Panc1 (cell line): ENCODE data around the gene TNRC6B. TPM values are rescaled to one million over a fixed set of nuclear protein-coding genes. Genes with fewer than 3 reads are reported as not detected.

ENCODE experiments used
- ATAC-seq: fragments of 200-7000 bp; cut with Tn5 transposase; 2 replicates; pipeline ENCODE4 v1.9.1; 2020; ENCODE audit warnings: mild to moderate bottlenecking, moderate library complexity
- BruUV-seq: library from RNA; stranded (reverse); fragments of 400-500 nt; replicated peaks from 2 replicates; lab custom pipeline; 2021; lab: Mats Ljungman, UMichigan
- CTCF ChIA-PET: fragments of 300-600 bp; sonication (Branson Sonifier 250); formaldehyde crosslinking; loops from one replicate; lab custom pipeline; 2022; ENCODE audit warnings: antibody characterized with exemption; lab: Charles Lee
- POLR2A ChIA-PET: fragments of 300-600 bp; sonication (Branson Sonifier 250); formaldehyde crosslinking; loops from one replicate; lab custom pipeline; 2022; ENCODE audit warnings: antibody characterized with exemption; lab: Charles Lee
- DNase-seq: peaks from one replicate; pipeline ENCODE4 v3.0.0-alpha.2; 2010; ENCODE audit warnings: low read depth, low spot score
- H3K27ac ChIP-seq: 2 replicates; pipeline ENCODE4 v1.5.1; 2011; ENCODE audit warnings: mild to moderate bottlenecking, low read length, inconsistent platforms
- H3K27me3 ChIP-seq: fragments of 200-500 bp; sonication (Bioruptor generic); 2 replicates; pipeline ENCODE4 v1.6.0; 2014; ENCODE audit warnings: low read length, inconsistent platforms; ENCODE audit not compliant: control insufficient read depth, insufficient read depth
- H3K36me3 ChIP-seq: fragments of 200-500 bp; sonication (Bioruptor generic); 2 replicates; pipeline ENCODE4 v1.5.1; 2014; ENCODE audit warnings: inconsistent platforms, mild to moderate bottlenecking, low read length, moderate library complexity; ENCODE audit not compliant: control insufficient read depth, insufficient read depth
- H3K4me1 ChIP-seq: 2 replicates; pipeline ENCODE4 v1.5.1; 2011; ENCODE audit warnings: inconsistent platforms, mild to moderate bottlenecking, low read length, moderate library complexity; ENCODE audit not compliant: control insufficient read depth, insufficient read depth
- H3K4me3 ChIP-seq, 2 experiments: 2 replicates each; pipeline ENCODE4 v1.5.1; 2011 to 2012; ENCODE audit warnings: low read depth in 2 of 2, low read length in 2 of 2, mild to moderate bottlenecking in 2 of 2, inconsistent platforms in 1 of 2, moderate library complexity in 1 of 2
- H3K9me3 ChIP-seq: fragments of 200-500 bp; sonication (Bioruptor generic); 2 replicates; pipeline ENCODE4 v1.5.1; 2014; ENCODE audit warnings: low read depth, mild to moderate bottlenecking, inconsistent platforms, low read length, moderate library complexity; ENCODE audit not compliant: control insufficient read depth, insufficient read depth
- CTCF ChIP-seq: fragments of 450-650 bp; IDR thresholded peaks from 2 replicates; pipeline ENCODE4 v1.5.1; 2017; ENCODE audit warnings: mild to moderate bottlenecking
- POLR2AphosphoS5 ChIP-seq: IDR thresholded peaks from 2 replicates; pipeline ENCODE4 v1.6.1; 2012; ENCODE audit warnings: mild to moderate bottlenecking, low read depth, low read length, moderate library complexity
- REST ChIP-seq, 2 experiments: IDR thresholded peaks; 2 replicates each; pipeline ENCODE4 v1.6.1; 2011 to 2012; ENCODE audit warnings: low read depth in 2 of 2, control low read depth in 1 of 2, low read length in 1 of 2, mild to moderate bottlenecking in 1 of 2, moderate library complexity in 1 of 2; ENCODE audit not compliant: insufficient read depth in 1 of 2
- SIN3A ChIP-seq: IDR thresholded peaks from 2 replicates; pipeline ENCODE4 v1.6.1; 2012; ENCODE audit warnings: low read depth, mild to moderate bottlenecking, low read length, moderate library complexity, borderline replicate concordance; ENCODE audit not compliant: insufficient read depth
- TCF7L2 ChIP-seq: IDR thresholded peaks from 2 replicates; pipeline ENCODE4 v1.6.1; 2011; ENCODE audit warnings: mild to moderate bottlenecking, low read depth, low read length, inconsistent platforms
- in situ Hi-C: cut with HindIII; loops from 2 replicates; pipeline ENCODE4 v1.10.0; 2016; ENCODE audit warnings: low sequenced_read_pairs, low pct_unique_long_range_greater_than_20kb
- intact Hi-C: fragments of 100-400 bp; cut with micrococcal nuclease; formaldehyde crosslinking; loops from one replicate; pipeline ENCODE4 v1.10.0; 2022; ENCODE audit not compliant: unreplicated experiment
- total RNA-seq: library from RNA; stranded (reverse); gene quantifications from one replicate; pipeline ENCODE4 v1.2.1, GENCODE V29; 2021; ENCODE audit not compliant: unreplicated experiment

TNRC6B gene
- total RNA-seq, 1 experiment from 2014 or later: 30.7 TPM

DNA sequence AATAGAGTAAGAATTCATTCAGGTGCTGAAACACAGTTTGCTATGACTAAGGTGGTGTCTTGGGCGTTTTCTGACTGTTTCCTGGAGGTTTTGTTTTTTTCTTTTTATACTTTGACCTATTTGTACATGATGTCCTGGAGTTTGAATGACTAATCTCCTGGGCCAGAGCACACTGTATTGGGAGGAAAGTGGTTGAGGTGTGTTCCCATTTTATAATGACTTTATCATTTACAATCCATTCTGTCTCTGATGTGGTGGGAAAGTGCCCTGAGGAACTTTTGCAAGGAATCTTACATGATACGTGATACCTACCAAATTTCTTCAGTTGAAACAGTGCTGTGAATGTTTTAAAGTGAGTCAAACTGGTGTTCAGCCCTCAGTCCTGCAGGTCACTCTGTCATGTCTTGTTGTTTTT lies 80.8 kb downstream of the TNRC6B start:
- intact Hi-C loops (no loop called here), in situ Hi-C loops (no loop called here)
- Histone ChIP-seq H3K4me3 (no peak overlapping the region), H3K4me1 (no peaks in the 10 kb centered on the region), H3K27me3 (no peaks in the 10 kb centered on the region), H3K27ac (no peak overlapping the region), H3K36me3 (no peaks in the 10 kb centered on the region), H3K9me3 (no peaks in the 10 kb centered on the region)
- TF ChIP-seq CTCF (no peak), SIN3A (no peak), POLR2AphosphoS5 (no peak), REST (IDR thresholded peaks at IDR 0.05; ENCODE audit: insufficient read depth in 1 of 2, low read depth in 2 of 2, low read length in 1 of 2) (no peak), TCF7L2 (no peak)
- ChIA-PET CTCF (no interaction called here), POLR2A (no interaction called here)
- DNase-seq: no peak
- ATAC-seq: no peak
- no TSS peak for BruUV-seq

DNA sequence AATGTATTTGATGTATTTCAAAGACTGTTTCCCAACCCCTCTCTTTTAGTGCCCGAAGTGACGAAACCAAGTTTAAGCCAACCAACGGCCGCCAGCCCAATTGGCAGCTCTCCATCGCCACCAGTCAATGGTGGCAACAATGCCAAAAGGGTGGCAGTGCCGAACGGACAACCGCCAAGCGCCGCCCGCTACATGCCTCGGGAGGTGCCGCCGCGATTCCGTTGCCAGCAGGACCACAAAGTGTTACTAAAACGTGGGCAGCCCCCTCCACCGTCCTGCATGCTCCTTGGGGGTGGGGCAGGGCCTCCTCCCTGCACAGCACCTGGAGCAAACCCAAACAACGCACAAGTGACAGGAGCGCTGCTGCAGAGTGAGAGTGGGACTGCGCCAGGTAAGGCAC lies 84.1 kb downstream of the TNRC6B start:
- no peak overlapping the region for H3K27ac ChIP-seq
- H3K36me3 ChIP-seq: 0 out of 2 replicates have a peak, but pooled peaks cover 2% of the 10 kb centered on the region
- H3K4me1 ChIP-seq: no peaks in the 10 kb centered on the region
- CTCF ChIA-PET: no interaction called here
- no peak for DNase-seq
- TF ChIP-seq SIN3A (no peak), TCF7L2 (no peak), REST (IDR thresholded peaks at IDR 0.05; ENCODE audit: insufficient read depth in 1 of 2, low read depth in 2 of 2, low read length in 1 of 2) (no peak), CTCF (no peak), POLR2AphosphoS5 (no peak)
- no peaks in the 10 kb centered on the region for H3K27me3 ChIP-seq
- in situ Hi-C loops (no loop called here), intact Hi-C loops (no loop called here)
- POLR2A ChIA-PET: no interaction called here
- H3K9me3 ChIP-seq: no peaks in the 10 kb centered on the region
- ATAC-seq: no peak
- no peak overlapping the region for H3K4me3 ChIP-seq
- BruUV-seq: no TSS peak
